Stimulated activated CD8-positive, alpha-beta memory T cell treated with anti-CD3 and anti-CD28 coated beads, Interleukin-15, amount 100 ng/mL, for 1 hour (primary cell): ENCODE measurements around the gene GAD2.
A peak's percentile ranks its signal among the peaks of the same experiment; 100 is the strongest.
"Not testable (repeated sequence)": the region's sequence is repeated elsewhere in the genome, so short reads cannot be mapped to it uniquely, and the experiment has no call there.

Experiments used
- DNase-seq: peaks from one replicate; pipeline ENCODE4 v3.0.0-alpha.2; 2020; ENCODE audit warnings: low read depth

GAD2 gene

GRCh38 chr10:26318672-26319071, 102.1 kb downstream of the GAD2 start:
- DNase-seq, result no peak

GRCh38 chr10:26323219-26323618, 106.6 kb downstream of the GAD2 start:
- no peak for DNase-seq

- DNase-seq, result no peak
Measured at GRCh38 chr10:26326851-26327250, 110.3 kb downstream of the GAD2 start.

GRCh38 chr10:26327811-26328210, 111.2 kb downstream of the GAD2 start:
- DNase-seq, result no peak

- DNase-seq, result no peak
Measured at GRCh38 chr10:26331371-26331770, 114.8 kb downstream of the GAD2 start.

GRCh38 chr10:26334232-26334931, 117.8 kb downstream of the GAD2 start:
- DNase-seq, result no peak

- DNase-seq, result peak; percentile 39
Measured at GRCh38 chr10:26334932-26335573, 118.5 kb downstream of the GAD2 start.

- DNase-seq, result no peak
Measured at GRCh38 chr10:26335574-26336093, 119.1 kb downstream of the GAD2 start.

- no peak for DNase-seq
Measured at GRCh38 chr10:26336979-26337378, 120.4 kb downstream of the GAD2 start.

GRCh38 chr10:26341701-26342100, 125.1 kb downstream of the GAD2 start:
- DNase-seq, result no peak

GRCh38 chr10:26348821-26349417, 132.3 kb downstream of the GAD2 start:
- not testable (repeated sequence) for DNase-seq
